ENCODE data around the gene USP3.
A peak's percentile ranks its signal among the peaks of the same experiment; 100 is the strongest.

USP3 gene, protein sequence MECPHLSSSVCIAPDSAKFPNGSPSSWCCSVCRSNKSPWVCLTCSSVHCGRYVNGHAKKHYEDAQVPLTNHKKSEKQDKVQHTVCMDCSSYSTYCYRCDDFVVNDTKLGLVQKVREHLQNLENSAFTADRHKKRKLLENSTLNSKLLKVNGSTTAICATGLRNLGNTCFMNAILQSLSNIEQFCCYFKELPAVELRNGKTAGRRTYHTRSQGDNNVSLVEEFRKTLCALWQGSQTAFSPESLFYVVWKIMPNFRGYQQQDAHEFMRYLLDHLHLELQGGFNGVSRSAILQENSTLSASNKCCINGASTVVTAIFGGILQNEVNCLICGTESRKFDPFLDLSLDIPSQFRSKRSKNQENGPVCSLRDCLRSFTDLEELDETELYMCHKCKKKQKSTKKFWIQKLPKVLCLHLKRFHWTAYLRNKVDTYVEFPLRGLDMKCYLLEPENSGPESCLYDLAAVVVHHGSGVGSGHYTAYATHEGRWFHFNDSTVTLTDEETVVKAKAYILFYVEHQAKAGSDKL

DNA sequence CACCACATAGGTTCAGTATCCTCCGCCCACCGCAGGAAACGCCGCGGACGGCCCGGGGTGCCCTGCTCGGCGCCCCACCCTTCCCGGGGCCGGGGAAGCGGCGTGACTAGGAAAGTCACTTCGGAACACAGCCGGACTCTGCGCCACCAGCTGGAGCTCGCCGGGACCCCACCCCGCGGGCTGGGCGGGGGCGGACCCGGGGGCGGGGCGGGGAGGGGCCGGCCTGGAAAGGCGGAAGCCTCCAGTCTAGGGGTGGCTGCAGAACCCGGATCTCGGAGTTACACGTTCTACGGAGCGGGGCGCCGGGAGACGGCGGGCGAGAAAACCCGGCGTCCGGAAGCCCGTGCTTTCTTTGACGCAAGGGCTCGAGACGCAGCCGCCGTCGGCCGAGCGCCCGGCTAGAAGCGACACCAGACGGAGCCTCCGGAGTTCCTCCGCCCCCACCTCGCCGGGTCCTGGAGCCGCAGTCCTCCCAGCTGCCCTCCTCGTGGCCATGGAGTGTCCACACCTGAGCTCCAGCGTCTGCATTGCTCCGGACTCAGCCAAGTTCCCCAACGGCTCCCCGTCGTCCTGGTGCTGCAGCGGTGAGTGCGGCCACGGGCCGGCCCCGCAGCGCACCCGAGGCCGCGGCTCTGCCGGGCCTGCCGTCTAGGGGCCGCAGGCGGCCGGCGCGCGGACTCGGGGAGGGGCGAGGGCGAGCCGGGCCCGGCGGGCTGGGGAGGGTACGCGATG lies at the start of gene USP3:
TSS of gene USP3 (plus strand) at position 347 of the 732 bp plus-strand sequence. CDS start at position 494, 147 bp downstream.
- peak; percentile 91 for DNase-seq (ENCODE audit: low spot score)

DNA sequence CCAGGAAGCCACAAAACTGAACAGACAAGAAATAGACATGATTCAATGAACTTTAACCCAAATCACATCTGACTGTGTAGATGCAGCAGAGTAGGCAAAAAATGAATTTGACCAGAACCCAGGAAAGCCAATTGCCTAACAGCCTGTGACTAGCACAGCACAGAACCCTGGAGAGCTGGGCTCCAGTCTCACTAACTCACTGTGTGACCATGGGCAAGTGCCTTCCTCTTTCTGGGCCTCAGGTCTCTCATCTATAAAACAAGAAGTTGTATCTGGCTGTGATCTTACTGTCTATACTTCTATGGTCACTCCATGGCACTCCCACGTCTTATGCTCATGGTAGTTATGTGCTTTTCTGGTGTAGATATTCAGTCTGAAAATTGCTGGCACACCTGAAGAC lies 48.1 kb upstream of the USP3 start:
- DNase-seq (ENCODE audit: low spot score), result no peak

DNA sequence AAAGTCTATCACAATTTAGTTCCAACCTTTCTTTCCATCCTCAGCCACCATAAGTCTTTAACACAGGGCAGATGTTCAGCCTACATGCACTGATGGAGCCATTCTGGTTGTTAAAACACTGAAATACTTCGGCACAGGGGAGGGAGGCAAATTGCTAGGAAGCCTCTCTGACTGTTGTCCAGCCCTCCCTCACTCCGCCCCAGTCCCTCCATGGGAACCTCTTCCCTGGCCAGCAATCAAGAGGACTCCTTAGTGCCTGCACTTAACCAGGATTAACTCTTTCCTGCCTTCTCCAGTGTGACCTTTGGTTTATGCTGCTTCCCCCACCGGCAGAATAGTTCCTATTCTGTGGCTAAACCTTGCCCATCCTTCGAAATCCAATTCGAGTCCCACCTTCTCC lies 47.0 kb upstream of the USP3 start:
- no peak for DNase-seq (ENCODE audit: low spot score)

DNA sequence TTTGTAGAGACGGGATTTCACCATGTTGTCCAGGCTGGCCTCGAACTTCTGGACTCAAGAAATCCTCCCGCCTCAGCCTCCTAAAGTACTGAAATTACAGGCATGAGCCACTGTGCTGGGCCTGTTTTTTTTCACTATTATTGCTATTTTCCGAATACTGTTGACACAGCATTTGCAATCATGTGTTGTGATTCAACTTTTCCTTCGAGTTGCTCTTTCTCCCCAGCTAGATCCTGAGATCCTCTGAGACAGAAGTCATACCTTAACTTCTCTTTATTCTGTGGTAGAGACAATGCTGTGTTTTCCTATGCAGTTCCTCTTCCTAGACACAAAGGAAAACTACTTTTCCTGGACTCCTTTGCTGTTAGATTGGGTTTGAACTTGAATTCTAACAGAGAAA lies 46.4 kb upstream of the USP3 start:
- DNase-seq (ENCODE audit: low spot score), result no peak

DNA sequence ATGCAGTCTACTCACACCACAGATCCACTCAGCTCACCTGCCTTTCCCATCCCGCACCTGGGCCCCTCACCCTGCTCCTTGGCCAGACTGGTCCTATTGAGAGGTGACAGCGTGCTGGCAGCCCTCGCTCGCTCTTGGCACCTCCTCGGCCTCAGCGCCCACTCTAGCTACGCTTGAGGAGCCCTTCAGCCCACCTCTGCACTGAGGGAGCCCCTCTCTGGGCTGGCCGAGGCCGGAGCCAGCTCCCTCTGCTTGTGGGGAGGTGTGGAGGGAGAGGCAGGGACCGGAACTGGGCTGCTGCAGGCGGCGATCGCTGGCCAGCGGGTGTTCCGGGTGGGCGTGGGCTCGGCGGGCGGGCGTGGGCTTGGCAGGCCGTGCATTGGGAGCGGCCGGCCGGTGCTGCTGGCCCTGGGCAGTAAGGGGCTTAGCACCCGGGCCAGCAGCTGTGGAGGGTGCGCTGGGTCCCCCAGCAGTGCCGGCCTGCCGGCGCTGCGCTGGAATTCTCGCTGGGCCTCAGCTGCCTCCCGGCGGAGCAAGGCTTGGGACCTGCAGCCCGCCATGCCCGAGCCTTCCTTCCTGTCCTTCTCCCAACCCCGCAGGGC lies 45.5 kb upstream of the USP3 start:
- no peak for DNase-seq (ENCODE audit: low spot score)

DNA sequence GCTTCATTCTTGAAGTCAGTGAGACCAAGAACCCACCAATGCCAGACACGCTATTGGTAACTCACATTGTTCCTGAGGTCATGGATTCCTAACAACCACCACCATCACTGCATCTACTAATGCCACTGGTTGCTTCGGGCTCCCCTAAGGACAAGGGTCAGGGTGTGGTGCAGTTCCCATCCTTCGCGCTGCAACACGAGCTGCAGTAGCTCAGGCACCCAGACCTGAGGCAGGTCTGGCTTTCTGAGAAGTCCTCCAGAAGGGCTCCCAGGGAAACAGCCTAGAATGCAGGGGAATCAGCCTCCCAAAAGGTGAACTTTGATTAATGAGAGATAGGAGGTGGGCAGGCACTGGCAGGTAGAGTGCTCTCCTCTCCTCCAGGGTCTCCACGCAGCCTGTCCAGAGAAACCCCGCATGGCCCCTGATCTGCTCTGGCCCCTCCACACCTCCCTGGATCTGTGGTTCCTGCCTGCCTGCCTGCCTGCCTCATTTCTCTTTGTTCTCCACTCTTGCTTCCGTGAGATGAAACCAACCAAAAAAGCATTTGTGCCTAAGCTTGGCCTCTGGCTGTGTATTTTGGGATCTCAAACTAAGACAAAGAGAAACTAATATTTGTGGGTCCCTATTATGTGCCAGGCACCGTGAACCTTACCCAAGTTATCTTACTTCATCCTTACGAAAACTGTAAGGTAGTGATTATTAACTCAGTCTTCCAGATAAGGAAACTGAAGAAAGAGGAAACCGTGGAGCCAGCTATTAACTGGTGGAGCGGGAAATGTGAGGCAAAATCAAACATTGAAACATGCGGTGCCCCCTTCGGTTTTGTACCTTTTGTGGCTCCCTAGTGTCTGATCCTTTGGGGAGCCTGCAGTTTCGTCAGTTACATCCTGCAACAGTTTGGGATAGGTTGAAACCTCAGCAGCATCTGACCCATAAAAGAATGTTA lies 43.9 kb upstream of the USP3 start:
- DNase-seq (ENCODE audit: low spot score), result no peak

DNA sequence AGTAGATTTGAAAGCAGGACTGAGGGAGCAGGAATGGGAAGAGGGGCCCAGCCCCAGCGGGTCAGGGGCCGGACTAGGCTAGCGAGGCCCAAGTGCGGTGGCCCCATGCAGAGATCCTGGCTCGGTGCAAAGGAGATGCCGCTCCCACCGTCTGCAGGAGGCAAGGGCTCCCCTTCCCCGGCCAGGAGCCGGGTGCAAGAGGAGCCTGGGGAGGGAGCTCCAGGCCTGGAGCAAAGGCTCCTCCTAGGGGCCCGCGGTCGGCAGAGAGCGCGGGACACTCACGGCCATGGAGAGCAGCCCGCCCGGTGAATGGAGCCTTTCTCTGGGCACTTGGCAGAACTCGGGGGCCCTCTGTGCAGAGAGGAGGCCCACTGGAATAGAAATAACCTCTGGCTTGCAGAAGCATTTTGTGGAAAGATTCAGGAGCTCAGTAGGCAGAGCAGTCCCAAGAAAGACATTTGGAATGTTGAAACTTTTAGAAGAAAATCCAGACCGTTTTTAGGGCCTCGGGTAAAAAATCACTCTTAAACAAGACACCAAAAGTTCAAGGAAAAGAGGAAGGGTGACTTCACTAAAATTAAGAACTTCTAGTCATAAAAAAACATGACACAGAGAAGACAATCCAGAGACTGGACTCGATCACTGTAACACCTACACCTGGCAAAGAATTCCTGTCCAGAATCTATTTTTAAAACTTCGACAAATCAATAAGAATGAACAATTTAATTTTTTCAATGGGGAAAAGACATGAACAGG lies 43.0 kb upstream of the USP3 start:
- no peak for DNase-seq (ENCODE audit: low spot score)

DNA sequence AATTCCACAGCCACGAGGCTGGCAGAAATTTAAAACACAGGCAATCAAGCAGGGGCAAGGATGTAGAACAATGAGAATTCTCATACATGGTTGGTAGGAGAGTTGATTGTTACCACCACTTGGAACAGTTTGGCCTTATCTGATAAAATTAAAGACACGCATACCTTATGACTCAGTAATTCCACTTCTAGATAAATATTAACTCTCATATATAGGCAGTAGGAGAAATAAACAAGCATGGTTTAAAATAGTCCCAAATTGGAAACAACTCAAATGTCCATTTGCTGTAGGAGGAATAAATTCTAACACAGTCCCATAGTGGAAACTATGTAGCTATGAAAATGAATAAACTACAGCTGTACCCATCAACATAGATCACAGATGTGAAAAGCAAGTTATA lies 42.3 kb upstream of the USP3 start:
- no peak for DNase-seq (ENCODE audit: low spot score)

DNA sequence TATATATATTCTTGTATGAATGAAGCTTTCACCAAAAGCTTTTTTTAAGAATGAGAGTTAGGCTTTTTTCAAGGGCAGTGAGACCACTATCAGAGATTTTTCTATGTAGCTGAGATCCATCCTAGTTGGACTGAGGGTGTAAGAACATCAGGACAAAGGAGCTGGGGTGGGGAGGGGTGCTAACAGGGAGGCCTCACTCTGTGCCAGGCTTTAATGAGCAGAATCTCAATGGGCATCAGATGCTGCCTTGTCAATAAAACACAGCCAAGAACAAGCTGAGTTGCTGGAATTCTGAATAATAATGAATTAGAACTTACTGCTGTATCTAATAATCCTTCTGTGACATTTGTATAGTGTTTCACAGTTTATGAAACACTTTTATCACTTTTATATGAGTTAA lies 41.4 kb upstream of the USP3 start:
- DNase-seq (ENCODE audit: low spot score), result no peak

DNA sequence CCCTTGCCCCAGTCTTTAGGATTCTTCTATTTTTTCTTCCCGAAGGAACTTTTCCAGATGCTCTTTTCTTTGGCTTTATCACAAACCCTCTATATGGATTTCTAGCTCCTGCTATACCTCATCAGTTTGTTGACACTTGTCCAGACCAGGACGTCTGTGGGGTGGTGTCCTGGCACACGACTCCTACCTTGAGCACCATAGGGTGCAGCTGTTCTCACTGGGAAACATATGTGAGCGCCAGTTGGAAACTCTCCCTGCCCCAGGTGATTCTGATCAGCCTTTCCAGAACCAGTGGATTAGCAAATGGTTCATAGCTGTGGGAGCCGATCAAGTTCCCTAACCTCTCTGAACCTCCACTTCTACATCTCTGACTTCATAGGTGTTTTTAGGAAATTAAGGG lies 40.6 kb upstream of the USP3 start:
- no peak for DNase-seq (ENCODE audit: low spot score)

DNA sequence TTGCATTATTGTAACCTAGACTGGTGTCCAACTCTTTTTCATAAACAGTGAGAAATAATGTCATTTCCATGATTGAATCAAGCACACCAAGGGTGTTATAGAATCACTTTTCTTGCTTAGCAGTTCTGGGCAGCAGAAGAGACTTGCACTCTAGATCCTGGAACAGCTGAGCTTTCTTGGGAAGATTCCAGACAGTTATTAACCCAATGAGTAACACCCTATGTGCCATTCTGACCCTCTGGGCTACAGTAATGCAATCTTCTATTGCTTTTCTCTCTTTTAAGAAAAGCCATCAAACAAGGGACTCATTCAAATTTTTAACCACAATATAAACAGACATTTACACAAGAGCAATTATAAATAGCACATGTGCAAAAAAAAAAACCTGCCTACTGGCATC lies 39.3 kb upstream of the USP3 start:
- peak; percentile 66 for DNase-seq (ENCODE audit: low spot score)

DNA sequence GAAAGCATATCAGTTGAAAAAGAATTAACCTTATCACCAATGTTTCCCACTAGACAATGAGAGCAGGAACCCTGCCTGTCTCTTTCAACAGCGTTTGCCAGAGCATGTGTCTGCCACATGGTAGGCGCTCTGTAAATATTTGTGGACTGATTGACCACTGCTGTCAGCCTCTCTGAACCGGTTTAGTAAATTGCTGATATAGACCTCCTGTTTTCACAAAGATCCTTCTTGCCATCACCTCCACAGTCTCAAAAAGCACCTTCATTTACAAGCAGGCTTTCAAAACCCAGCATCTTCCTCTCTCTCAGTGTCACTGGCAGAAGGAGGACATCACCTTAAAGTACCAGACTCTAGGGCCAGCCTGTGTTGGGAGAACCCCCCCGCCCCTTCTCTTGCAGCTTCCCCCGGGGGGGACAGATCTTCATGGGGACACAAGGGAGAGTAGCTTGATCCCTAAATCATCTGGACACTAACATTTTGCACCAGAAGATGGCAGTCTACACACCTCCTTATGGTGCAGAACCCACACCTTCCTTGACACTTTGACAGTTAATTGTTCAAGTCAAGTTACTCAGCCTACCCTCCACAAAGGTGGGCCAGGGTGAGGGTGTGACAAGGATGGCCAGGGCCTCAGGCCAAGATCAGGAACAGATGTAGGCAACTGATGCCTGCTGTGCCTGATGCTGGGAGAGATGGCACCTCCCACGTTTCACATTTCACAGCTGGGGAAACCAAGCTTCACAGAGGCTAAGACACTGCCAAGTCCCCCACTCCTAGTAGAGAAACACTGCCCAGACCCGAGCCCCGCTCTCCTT lies 37.8 kb upstream of the USP3 start:
- DNase-seq (ENCODE audit: low spot score), result peak; percentile 69

DNA sequence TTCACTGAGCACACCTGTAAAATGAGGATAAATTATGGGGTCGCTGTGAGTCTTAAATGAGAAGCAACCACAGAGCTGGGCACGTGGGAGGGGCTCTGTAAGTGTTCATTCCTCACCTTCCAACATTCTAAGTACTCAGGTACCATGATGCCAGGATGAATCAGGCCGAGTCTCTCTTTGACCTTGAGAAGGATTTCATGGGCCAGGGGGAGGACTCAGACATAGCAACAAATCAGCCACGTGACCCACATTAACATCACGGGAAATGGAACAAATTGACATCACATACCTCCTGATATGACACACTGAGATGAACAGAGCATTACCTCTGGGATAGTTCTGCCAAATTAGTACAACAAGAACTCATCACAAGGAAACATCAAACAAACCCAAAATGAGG lies 35.2 kb upstream of the USP3 start:
- no peak for DNase-seq (ENCODE audit: low spot score)

DNA sequence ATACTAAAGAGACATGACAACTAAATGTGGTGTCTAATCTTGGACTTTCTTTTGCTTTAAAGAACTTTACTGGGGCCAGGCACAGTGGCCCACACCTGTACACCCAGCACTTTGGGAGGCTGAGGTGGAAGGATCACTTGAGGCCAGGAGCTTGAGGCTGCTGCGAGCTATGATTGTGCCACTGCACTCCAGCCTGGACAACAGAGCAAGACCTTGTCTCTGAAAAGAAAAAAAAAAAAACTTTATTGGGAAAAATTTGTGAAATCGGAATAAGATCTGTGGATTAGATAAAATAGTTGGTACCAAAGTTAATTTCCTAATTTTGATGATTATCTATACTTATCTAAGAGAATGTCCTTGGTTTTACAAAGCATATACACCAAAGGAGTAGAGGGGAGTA lies 34.4 kb upstream of the USP3 start:
- no peak for DNase-seq (ENCODE audit: low spot score)

DNA sequence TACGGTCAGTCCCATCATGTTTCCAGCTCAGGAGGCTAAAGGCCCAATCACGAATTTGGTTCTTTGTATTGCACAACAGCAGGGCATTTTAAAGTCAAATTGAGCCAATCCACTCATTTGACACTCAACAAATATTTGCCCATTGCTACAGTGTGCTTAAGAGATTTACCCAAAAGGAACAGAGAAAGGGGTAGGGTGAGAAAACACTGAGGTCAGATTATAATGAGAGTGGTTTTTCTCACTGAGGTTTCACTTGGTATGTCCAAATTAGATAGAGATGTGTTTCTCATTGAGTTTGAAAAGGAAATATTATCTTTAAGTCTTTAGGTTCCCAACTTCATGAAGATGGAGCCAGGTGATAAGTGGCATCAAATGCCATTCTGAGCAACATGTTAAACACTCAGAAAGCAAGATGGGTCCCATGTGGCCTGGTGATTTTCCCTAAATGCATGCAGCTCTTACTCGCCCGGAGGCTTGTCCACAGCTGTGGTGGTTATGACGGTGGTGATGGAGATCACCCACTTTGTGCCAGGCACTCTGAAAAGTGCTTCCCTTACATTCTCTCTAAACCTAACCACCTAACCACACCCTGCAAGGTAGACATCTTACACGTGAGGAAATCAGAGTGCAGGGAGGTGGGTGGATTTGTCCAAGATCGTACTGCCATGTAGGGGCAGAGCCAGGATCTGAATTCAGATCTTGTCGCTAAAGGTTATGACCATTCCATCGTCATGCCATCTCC lies 31.2 kb upstream of the USP3 start:
- DNase-seq (ENCODE audit: low spot score), result no peak

DNA sequence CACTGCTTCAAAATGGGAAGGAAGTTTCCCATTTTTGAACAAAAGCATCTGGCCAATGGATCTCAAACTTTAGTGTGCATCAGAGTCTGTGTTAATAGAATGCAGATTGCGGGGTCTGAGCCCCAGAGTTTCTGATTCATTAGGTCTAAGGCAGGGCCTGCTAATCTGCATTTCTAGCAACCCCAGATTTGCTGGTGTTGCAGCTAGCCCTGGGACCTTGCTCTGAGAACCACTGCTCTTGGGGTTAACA lies 30.7 kb upstream of the USP3 start:
- no peak for DNase-seq (ENCODE audit: low spot score)

DNA sequence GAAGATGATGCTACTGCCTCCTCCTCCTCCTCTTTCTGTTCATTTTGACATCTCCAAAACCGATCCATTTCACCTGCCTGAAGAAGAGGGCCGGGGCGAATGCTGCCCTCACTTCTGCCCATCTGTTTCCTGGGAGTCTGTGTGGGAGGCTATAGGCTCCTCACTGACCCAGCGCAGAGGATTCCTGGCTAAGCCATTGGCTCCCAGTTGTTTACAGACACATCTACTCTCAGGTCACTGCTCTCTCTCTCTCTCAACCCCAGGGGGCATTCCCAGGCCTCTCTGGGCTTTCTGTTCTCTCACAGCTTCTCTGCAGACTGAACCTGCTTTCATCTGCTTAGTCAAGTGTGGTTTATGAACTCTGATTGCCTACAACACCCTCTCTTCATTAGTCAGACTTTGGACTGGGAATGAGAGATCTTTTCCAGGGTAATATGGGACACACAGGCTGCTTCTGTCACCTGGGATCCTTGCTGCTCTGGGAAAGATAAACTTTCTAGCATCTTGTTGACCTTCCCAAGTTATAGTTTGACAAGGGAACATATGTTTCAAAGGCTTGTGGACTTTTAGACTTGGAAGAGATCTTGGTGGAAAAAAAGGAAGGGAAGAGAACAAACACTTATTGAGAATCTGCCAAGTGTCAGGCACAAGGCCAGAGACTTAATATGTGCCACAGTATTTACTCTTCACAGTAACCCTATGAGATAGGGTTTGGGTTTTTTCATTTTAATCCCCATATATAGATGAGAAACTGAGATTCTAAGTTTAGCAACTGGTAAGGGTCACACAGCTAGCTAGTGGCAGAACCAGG lies 30.2 kb upstream of the USP3 start:
- peak; percentile 33 for DNase-seq (ENCODE audit: low spot score)

DNA sequence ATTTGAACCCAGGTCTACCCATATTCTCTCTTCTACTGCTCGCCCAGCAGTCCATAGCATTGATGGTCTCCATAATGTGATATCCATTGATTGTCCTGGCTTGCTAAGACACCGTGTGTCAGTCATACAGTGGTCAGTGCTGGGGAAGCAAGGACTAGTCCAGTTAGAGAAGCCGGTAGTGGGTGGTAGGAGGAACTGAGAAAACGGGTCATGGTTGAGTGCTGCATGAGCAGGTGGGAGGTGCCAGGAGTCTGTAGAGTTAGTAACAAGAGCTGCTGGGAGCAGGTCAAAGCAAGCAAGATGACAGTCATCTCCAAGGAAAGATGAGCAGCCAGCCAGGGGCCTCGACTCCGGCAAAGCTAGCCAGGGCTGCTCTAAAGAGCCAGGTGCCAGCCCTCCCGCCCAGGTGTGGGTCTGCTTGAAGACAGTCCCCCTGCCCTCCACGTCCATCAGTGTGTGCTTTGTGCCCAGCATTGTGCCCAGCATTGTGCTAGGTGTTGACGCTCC lies 29.5 kb upstream of the USP3 start:
- no peak for DNase-seq (ENCODE audit: low spot score)

DNA sequence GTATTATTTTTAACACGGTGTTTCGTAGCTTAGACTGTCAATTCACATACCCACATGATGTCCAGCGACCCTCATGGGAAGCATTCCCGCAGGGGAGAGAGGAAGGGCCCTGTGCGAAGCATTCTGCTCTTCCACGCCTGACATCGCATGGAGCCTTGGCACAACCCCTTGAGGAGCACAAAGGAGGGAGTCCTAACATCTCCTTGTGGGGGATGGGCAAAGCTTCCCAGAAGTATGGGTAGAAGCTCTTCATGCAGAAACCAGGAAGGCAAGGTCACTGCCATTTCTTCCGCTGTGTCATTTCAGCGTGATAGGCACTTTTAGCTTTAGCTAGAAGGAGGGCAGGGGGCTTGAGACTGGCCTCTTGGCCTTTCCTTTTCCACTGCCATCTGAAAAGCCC lies 28.7 kb upstream of the USP3 start:
- no peak for DNase-seq (ENCODE audit: low spot score)

All from AG08395 (cell line).